GM03348 (cell line): Measurements from ENCODE around the gene EPHA6.
"Not testable (repeated sequence)": the region's sequence is repeated elsewhere in the genome, so short reads cannot be mapped to it uniquely, and the experiment has no call there.

Source experiments
- DNase-seq: peaks from one replicate; pipeline ENCODE4 v3.0.0; 2012; ENCODE audit warnings: low spot score

The EPHA6 gene

DNA sequence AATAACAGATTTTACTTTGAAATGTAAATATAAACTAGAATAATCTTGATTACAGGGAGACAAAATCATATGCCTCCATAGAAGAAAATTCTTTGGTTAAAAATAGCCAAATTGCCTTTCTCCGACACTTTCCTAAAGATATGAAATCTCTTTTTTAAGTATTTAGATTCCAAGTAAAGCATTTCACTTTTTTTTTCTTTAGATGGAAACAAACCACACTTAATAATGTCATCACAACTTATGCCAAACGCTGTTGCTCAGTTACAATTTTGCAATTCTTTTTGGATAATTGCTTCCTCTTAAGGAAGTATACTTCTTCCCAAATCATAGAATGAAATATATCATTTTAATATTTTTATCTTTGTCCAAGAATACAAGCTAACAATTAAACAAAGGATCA lies 656.1 kb downstream of the EPHA6 start:
- DNase-seq, result no peak

DNA sequence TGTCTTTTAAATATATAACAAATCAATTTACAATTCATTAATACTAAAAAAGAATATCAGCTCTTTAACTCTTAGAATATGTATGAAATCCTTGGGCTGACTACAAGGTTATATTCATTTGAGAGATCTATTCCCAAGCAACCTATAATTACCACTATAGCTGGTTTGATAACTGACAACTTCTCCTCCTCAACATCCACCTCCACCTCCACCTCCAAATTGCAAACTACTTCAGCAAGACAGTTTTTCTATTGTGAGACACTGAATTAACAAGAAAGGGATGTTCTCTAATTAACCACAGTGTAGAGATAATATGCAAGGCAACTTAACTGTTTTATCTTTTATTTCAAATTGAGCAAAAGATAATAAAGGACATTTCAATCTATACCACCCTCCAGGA lies 665.3 kb downstream of the EPHA6 start:
- no peak for DNase-seq

DNA sequence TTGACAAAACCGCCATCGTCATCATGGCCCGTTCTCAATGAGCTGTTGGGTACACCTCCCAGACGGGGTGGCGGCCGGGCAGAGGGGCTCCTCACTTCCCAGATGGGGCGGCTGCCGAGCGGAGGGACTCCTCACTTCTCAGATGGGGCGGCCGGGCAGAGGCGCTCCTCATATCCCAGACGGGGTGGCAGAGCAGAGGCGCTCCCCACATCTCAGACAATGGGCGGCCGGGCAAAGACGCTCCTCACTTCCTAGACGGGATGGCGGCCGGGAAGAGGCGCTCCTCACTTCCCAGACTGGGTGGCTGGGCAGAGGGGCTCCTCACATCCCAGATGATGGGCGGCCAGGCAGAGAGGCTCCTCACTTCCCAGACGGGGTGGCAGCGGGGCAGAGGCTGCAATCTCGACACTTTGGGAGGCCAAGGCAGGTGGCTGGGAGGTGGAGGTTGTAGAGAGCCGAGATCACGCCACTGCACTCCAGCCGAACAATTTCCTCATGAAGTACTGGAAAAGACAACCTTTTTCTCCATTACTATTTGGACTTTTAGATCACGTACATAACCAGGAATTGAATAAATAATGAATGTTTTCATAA lies 666.4 kb downstream of the EPHA6 start:
- not testable (repeated sequence) for DNase-seq

DNA sequence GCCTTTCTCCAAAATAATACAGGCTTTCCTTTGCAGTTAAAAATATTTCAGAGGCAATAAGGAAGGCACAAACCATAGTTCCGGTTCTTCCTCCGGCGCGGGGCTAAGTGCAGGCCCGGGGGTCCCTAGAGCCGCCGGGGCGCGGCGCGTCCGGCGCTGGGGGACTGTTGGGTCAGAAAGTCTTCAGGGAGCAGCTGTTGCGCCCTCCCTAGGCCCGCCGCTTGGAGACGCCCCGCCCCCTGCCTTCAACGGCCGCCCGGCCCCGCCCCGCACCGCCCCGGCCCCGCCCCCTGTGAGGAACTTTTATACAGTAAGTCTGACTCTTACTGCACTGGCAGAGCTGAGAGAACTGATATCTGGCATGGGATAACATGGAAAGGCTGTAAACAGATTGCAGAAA lies 667.0 kb downstream of the EPHA6 start:
- DNase-seq, result no peak

DNA sequence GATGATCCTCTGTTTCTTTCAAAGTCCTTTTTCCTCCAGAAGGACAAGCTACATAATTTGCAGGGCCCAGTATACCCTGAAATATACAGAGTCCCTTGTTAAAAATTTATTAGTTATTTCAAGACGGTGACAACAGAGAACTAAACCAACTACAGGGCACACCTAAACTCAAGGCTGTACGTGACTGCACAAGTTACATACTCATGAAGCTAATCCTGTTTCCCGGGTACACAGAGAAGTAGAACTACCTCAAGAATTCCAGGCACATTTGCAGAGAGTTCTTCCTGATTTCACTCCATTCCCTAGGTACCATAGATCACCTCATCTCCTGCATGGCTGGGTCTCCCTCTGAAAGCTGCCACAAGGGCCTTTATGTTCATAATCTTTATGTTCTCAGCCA lies 670.8 kb downstream of the EPHA6 start:
- DNase-seq, result no peak

DNA sequence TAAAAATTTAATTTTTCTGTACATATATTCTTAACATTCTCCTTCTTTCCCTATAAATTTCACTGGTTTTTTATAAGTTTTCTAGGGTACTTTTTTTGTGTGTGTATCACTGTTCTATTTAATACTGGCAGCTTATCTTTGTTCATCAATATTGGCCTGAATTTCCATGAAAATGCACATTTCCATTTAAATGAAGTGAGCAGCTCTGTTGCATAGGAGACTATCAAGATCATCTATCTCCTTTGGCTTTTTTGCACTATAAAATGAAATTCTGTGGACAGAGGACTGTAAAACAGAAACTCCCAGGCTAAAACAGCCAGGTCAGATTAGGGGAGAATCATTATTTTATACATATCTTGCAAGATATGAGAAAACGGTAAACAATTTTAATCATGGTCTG lies 673.2 kb downstream of the EPHA6 start:
- no peak for DNase-seq

DNA sequence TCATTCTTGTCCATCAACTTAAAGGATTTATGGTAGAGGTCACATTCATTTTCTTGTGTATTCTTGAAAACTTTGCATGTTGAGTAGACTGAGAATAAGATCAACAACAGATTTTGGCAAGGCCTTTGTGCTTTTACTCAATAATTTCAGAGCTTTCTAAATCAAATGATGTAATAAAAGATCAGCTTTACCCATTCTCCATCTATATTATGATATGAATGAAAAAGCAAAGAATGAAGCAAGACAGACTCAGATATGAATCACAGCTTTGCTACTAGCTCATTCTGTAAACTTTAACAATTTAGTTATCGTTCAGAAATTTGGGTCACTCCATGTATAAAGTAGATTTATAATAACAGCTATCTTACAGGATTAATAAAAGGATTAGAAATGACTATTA lies 674.3 kb downstream of the EPHA6 start:
- no peak for DNase-seq

DNA sequence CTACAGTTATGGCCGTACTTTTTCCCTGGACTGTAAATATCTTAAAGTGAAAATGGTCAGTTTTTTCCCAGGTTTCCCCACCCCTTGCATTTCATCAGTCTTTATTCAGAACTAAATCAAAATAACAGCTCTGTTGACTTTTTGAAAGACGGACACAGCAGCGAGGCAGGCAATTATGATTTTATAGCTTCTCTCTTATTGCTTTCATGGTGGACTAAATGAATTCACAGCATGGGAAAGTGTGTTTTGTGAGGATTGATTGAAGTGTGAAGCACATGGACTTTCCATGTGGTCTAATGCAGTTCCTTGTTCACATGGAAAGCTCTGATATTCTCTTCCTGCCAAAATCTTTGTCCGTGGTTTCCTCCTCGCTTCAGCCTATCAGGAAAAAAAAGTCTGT lies 681.5 kb downstream of the EPHA6 start:
- no peak for DNase-seq

DNA sequence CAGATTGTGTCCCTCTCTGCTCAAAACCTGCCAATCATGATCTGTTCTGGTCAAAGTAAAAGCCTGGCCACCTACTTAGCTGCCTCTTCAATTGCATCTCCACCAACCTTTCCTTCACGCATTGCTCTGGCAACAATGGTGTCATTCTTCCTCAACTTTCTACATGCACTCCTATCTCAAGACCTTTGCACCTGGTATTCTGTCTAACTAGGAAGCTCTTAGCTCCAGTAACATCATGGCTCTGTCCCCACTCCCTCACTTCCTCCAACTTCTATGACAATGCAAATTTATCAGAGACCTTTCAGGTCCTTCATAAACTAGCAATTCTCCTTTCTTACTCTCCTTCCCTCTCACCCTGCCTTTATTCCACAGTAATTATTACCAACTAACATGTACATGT lies 682.7 kb downstream of the EPHA6 start:
- DNase-seq, result no peak

DNA sequence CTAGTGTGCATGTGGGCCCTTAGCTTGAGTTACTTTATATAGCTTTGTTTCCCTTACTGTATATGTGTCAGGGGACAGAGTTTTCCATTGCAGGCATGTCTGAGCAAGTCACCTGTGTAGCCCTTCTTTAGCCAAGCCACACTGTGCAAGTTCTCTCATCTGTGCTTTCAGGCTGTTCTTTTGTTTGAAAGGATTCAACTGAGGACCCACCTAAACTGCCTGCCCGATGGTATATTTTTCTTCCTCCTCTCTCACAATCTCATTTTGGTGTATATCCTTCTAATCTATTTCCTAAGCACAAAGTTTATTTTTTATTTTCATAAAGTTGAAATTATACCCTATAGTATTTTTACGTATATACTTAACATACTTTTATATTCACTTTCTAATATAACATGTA lies 690.1 kb downstream of the EPHA6 start:
- DNase-seq, result no peak

DNA sequence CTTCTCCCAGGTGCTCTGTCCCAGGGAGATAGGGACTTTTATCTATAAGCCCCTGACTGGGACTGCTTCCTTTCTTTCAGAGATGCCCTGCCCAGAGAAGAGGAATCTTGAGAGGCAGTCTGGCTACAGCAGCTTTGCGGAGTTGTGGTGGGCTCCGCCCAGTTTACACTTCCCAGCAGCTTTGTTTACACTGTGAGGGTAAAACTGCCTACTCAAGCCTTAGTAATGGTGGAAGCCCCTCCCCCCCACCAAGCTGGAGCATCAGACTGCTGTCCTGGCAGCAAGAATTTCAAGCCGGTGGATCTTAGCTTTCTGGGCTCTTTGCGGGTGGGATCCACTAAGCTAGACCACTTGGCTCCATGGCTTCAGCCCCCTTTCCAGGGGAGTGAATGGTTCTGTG lies 696.4 kb downstream of the EPHA6 start:
- no peak for DNase-seq

DNA sequence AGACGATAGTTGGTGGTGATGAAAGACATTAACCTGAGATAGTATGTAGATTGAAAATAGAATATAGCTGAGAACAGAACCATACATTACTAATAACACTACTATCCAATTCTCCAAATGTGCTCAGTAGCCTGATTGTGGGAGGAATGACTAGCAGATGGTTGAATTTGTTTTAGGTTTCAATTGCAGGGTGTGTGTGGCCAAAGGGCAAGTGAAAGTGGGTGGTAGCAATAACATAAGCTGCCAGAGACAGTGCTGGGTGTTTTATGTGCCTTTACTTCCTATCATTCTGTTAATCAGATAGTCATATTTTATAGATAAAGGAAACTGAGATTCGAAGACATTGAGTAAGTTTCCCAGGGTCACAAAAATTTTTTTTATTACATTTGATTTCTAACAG lies 700.7 kb downstream of the EPHA6 start:
- DNase-seq, result no peak

DNA sequence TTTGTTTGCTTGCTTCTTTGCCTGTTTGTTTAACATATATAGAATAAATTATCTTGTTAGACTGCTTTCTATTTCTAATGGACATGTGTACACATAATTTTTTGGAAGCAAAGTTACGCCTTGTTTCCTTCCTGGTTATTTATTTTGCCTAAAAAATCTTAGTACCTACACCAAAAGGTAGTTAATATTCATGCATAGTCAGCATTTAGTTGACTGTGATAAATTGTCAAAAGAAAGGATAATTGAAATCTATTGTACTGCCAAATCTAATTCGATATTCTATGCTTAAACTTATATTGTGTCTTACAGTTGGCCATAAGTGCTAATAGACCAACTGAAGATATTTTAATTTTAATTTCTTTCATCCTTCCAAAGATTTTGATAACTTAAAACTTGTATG lies 716.3 kb downstream of the EPHA6 start:
- no peak for DNase-seq

DNA sequence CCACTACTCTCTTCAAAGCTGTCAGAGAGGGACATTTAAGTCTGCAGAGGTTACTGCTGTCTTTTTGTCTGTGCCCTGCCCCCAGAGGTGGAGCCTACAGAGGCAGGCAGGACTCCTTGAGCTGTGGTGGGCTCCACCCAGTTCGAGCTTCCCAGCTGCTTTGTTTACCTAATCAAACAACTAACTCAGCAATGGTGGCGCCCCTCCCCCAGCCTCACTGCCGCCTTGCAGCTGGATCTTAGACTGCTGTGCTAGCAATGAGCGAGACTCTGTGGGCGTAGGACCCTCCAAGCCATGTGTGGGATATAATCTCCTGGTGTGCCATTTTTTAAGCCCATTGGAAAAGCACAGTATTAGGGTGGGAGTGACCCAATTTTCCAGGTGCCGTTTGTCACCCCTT lies 733.2 kb downstream of the EPHA6 start:
- not testable (repeated sequence) for DNase-seq

DNA sequence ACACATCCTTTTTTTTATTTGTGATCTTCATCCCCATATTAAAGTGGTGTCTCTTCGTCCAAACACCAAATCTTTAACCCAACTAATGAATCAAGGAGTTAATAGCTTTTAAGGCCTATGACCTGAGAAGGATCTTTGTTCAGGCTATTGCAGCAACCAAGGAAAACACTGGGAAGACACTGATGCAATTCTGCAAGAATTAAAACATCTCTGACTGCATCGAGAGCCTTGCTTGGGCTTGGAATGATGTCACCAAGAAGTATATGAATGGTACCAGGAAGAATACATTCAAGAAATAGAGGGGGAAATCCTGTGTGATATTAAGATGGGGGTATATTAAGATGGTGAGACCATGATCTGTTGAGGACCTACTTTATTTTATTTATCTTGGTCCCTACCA lies 736.0 kb downstream of the EPHA6 start:
- DNase-seq, result no peak

DNA sequence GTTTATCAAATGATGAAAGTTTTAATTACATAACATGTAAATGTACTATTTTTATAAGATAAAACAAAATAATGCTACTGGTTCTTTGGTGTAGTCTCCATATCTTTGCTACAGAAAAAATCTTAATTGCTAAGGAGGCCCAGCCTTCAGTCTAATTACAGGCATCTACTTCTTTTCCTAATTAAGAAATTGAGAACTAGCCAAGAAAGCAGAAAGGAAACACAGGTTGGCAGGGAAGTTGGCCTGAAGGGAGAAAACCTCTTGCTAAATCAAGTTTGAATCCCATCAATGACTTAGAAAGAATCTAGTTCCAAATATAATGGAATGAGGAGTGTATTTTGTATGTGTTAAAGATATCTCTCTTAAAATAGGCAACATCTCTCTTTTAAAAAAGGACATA lies 737.8 kb downstream of the EPHA6 start:
- DNase-seq, result no peak

DNA sequence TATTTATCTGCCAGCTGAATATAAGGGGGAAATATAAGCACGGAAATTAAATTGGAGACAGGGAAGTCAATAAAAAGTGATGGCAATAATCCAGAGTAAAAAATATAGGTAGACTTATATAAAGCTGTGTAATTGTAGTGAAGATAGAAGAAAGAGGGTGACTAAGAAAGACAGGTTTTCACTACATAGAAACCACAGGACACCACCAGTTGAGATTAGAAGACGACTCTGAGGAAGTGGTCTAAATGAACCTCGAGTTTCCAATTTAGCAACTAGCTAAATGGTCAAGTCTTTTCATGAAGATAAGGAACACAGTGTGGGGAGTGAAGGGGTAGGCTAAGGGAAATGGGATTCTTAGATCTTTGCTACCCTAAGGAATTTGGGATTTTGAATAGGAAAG lies 761.3 kb downstream of the EPHA6 start:
- DNase-seq, result no peak

DNA sequence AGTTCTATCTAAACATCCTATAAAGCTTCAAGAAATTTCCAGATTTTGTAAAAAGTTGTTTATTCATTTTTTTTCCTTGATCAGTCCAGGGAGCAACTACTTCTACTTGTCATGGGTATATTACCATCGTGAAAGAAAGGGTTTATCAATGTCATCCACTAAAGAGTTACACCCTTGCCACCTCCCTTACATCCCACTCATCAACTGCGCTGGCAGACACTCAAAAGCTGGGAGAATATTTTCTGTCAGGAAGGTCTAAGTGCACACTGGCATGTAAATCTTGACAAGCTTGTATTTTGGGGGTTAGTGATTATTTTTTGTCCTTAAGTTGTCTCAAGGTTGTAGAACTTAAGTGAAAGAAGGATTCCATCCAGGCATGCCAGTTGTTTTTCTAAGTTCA lies 761.8 kb downstream of the EPHA6 start:
- DNase-seq, result no peak

DNA sequence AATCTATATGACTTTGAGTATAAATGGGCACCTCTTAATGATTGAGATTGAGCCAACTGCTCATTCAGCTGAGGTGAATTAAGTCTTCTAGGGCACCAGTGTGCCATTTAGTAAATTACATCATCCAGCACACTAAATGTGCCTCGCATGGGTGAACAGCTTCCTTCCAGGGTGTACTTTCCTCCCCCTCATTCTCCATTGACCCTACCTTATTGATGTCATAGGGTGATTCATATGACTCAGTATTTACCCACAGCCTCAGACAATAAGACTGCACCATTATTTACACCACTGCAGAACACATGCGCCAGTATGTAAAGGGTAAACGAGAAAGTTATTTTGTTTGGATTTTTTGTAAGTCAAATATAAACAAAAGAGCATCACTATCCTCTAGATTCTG lies 765.0 kb downstream of the EPHA6 start:
- no peak for DNase-seq

DNA sequence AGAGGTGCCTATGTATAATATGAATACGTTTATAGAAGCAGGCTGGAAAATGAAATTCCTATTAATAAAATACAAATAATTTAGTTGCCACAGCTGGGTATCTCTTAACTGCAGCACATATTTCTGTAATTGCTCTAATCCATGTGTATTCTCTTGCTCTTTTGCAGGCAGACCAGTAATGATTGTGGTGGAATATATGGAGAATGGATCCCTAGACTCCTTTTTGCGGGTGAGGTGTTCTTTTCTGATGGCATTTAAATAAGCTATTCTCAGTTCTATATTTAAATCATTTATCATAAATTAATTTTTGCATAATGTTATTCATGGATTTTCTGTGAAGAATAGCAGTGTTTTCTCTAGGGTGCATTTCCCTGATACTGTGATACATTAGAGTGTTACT lies 796.2 kb downstream of the EPHA6 start:
- no peak for DNase-seq

DNA sequence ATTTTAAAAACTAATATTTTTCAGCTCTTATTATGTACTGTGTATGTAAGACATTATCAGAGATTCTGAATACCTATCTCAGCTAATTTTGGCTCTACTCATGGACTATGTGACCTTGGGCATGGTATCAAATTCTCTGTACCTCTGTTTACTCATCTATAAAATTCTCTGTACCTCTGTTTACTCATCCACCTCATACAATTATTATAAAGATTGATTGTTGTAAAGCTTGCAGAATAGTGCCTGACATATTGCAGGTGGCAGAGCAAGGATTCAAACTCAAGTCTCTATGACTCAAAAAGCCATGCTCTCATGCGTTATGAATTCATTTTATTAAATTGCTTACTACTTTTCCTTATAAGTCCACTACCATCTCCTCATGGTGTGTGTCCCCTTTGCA lies 798.2 kb downstream of the EPHA6 start:
- DNase-seq, result no peak

DNA sequence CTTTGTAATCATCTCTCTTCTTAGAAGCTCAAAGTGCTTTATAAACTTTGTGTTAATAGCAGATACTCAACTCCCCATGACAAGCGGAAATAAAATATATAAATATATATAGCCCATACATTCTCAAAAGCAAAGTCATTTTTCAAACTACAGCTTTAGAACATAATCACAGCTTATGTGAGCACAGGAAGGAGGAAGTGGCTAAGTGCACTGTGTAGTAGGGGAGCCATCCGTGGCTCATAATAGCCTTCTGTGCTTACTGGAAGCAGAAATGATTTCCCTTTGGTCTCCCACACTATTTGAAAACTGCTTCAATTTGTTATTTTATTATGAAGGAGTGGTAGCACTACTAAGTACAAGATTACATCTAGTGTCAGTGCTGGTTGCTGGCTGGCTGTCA lies 798.7 kb downstream of the EPHA6 start:
- no peak for DNase-seq

DNA sequence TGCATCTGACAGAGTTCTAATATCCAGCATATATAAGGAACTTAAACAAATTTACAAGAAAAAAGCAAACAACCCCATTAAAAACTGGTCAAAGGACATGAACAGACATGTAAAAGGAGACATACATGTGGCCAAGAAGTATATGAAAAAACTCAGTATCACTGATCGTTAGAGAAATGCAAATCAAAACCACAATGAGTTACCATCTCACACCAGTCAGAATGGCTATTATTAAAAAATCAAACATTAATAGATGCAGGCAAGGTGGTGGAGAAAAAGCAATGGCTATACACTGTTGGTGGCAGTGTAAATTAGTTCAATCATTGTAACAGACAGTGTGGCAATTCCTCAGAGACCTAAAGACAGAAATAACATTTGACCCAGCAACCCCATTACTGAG lies 806.1 kb downstream of the EPHA6 start:
- DNase-seq, result not testable (repeated sequence)

DNA sequence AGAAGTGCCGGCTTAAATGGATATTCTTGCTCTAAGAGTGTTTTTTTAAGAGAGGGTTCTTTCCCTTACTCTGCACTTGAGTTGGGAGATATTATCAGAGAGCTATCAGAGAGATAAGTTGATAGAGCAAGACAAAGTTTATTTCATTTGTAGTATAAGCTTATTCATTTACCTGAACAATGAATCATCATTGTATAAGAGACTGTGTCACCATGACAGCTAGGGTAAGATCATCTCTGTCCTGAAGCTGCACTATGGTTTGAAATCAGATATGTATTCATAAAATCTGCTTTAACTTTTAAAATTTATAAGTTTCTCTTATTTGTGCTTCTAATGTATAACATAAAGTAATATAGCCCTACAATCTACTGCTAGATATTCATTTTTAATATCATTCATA lies 822.1 kb downstream of the EPHA6 start:
- DNase-seq, result no peak

DNA sequence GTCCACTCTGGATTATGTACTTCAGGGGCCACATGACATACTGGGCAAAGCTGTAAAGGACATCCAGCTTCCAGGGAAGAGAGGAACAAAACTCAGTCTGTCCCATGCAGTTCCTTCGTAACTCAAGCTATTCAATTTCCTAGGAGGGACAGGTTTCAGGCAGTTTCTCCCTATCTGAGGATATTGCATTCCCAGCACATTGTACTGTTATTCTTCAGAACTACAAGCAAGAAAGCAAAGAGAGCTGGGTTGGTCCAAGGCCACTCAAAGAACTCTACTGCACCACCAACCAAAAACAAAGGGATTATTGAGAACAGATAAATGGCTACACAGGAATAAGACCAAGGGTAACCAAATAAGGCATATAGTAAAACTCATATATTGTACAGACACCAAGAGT lies 832.5 kb downstream of the EPHA6 start:
- no peak for DNase-seq
